Measurements from ENCODE around the gene RIMS3. TPM values are rescaled to one million over a fixed set of nuclear protein-coding genes. Genes with fewer than 3 reads are reported as not detected.

The RIMS3 gene
- total RNA-seq, 1 donor from 2014 or later: 4.6 TPM

- DNase-seq: no peak
- TF ChIP-seq CTCF (IDR thresholded peaks at IDR 0.05): no peak
- Histone ChIP-seq H3K27ac (no peak overlapping the region), H3K4me3 (no peak overlapping the region), H3K4me1 (peaks cover 3% of the 10 kb centered on the region), H3K36me3 (no peaks in the 10 kb centered on the region), H3K9me3 (no peaks in the 10 kb centered on the region), H3K27me3 (ENCODE audit: low read depth) (no peaks in the 10 kb centered on the region)
- intact Hi-C loops (cut with DNase I): no loop called here
- peak in 1 of 2 donors; percentile 19 for ATAC-seq
Measured at GRCh38 chr1:40638097-40639036, 27.1 kb downstream of the RIMS3 start.

- Histone ChIP-seq H3K9me3 (no peaks in the 10 kb centered on the region), H3K4me3 (no peak overlapping the region), H3K4me1 (peaks cover 7% of the 10 kb centered on the region), H3K27ac (no peak overlapping the region), H3K27me3 (ENCODE audit: low read depth) (no peaks in the 10 kb centered on the region), H3K36me3 (no peaks in the 10 kb centered on the region)
- DNase-seq (no peak), ATAC-seq (no peak)
- no peak for TF ChIP-seq CTCF (IDR thresholded peaks at IDR 0.05)
- intact Hi-C loops (cut with DNase I): no loop called here
Measured at GRCh38 chr1:40637470-40638007, 27.9 kb downstream of the RIMS3 start.

- H3K4me1 ChIP-seq: peaks cover 7% of the 10 kb centered on the region
- no peaks in the 10 kb centered on the region for H3K27me3 ChIP-seq (ENCODE audit: low read depth)
- ATAC-seq: no peak
- intact Hi-C loops (cut with DNase I): no loop called here
- H3K27ac ChIP-seq: no peak overlapping the region
- H3K36me3 ChIP-seq: no peaks in the 10 kb centered on the region
- H3K9me3 ChIP-seq: no peaks in the 10 kb centered on the region
- DNase-seq: no peak
- no peak for TF ChIP-seq CTCF (IDR thresholded peaks at IDR 0.05)
- no peak overlapping the region for H3K4me3 ChIP-seq
Measured at GRCh38 chr1:40636777-40637176, 28.7 kb downstream of the RIMS3 start.

- Histone ChIP-seq H3K4me1 (peaks cover 7% of the 10 kb centered on the region), H3K27ac (no peak overlapping the region), H3K36me3 (no peaks in the 10 kb centered on the region), H3K4me3 (no peak overlapping the region), H3K27me3 (ENCODE audit: low read depth) (no peaks in the 10 kb centered on the region), H3K9me3 (no peaks in the 10 kb centered on the region)
- no peak for TF ChIP-seq CTCF (IDR thresholded peaks at IDR 0.05)
- intact Hi-C loops (cut with DNase I): no loop called here
- ATAC-seq: no peak
- DNase-seq: no peak
Measured at GRCh38 chr1:40635763-40636500, 29.6 kb downstream of the RIMS3 start.

GRCh38 chr1:40634901-40635655, 30.4 kb downstream of the RIMS3 start:
- peaks cover 7% of the 10 kb centered on the region for H3K4me1 ChIP-seq
- DNase-seq (no peak), ATAC-seq (no peak)
- intact Hi-C loops (cut with DNase I): no loop called here
- H3K27ac ChIP-seq: no peak overlapping the region
- no peaks in the 10 kb centered on the region for H3K9me3 ChIP-seq
- H3K4me3 ChIP-seq: no peak overlapping the region
- no peaks in the 10 kb centered on the region for H3K27me3 ChIP-seq (ENCODE audit: low read depth)
- TF ChIP-seq CTCF (IDR thresholded peaks at IDR 0.05): no peak
- no peaks in the 10 kb centered on the region for H3K36me3 ChIP-seq

All from lower lobe of right lung (tissue), 2 donors.